COLO668 (cell line): ENCODE data around the gene ARIH2.

Experiments used
- DNase-seq: peaks from one replicate; lab custom pipeline; 2025; ENCODE audit not compliant: unreplicated experiment; lab: John Stamatoyannopoulos, UW

Gene ARIH2

DNA sequence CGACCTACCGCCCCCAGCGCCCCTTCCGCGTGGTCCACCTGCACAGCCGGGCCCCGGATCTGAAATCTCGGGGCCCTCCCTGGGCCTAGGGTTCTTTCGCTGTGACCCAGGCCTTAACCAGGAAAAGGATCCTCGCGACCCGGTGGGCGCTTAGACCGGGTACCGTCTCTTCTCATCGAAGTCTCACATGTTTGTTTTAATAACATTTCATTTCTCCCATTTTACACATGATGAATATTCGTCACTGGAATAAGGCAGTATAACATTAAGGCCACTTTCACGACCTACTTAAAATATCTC is 100.0 kb downstream of the ARIH2 start:
- DNase-seq = no peak

DNA sequence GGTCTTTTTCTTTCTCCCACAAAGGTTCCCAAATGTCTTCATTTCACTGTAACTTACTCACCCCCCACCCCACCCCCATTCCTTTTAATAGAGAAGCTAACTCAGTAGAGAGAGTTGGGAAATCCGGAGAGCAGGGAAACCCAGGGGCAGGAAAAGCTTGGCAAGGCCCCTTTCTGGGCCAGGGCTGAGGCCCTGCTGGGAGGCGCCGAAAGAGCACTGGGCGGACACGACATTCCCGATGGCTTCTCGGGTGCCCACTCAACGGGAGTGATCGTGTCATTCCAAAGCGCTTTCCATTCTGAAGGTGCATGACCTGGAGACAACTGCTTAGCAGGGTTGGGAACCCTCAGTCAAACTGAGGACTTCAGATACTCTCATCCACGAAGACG is 101.3 kb downstream of the ARIH2 start:
- DNase-seq = peak; percentile 39

DNA sequence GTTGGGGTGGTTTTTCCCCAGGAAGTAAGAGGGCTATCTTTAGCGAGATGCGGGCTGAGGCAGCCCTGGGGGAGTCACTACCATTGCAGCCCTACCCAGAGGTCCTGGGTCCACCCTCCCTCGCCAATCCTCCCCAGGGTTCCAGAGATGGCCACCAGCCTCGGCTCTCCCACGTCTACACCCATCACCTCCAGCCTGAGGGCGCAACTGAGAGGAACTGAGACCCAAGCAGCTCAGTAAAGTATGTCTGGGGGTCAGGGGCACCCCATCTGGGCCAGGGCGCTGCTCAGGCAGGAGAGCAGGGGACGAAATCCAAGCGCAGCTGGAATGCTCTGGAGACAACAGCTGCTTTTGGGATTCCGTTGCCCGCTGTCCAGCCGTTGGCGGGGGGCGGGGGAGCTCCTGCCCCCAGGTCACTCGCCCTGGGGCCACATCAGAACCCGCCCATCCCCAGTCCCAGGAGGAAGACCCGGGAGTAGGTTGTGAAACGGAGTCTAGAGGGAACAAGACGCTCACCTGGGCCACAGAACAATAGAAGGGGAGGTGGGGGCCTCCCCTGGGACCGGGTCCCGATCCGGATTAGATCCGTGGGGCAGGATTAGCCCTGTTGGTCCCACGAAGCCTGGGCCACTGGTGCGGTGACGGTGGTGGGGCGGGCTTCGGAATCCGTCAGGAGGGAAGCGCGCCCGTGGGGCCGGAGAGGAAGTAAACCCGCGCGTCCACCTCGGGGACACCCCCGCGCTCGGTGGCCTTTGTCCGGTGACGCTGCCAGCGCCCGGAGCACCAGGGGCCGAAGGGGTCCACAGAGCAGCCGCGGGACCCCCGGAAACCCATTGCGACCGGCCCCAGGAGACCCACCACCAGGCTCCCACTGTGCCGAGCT is 101.9 kb downstream of the ARIH2 start:
- DNase-seq = peak; percentile 55

DNA sequence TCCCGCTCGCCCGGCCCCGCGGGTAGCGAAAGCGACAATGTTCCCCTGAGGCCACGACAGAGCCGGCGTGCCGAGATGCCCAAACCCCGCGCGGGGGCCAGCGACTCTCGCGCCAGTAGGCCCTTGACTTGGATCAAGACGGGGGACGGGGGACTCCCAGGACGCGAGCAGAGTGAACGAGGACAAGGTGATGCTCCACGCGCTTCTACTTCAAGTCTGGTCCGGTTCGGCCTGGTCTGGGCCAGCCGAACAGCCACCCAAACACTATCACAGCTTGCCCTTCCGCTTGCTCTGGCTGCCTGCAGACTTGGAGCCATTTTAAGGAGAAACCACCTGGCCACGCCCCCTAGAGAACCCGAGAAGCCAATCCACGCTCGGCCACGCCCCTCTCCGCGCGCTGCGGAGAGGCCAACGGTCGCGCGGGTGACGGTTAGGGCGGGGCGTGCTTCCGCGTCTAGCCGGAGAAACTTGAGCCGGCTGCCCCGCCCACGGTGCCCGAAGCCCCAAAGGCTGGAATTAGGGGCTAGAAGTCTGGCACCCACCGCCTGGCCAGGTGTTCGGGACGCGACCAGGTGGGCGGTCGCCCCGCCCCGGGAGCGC is 102.7 kb downstream of the ARIH2 start:
- DNase-seq = peak; percentile 98

DNA sequence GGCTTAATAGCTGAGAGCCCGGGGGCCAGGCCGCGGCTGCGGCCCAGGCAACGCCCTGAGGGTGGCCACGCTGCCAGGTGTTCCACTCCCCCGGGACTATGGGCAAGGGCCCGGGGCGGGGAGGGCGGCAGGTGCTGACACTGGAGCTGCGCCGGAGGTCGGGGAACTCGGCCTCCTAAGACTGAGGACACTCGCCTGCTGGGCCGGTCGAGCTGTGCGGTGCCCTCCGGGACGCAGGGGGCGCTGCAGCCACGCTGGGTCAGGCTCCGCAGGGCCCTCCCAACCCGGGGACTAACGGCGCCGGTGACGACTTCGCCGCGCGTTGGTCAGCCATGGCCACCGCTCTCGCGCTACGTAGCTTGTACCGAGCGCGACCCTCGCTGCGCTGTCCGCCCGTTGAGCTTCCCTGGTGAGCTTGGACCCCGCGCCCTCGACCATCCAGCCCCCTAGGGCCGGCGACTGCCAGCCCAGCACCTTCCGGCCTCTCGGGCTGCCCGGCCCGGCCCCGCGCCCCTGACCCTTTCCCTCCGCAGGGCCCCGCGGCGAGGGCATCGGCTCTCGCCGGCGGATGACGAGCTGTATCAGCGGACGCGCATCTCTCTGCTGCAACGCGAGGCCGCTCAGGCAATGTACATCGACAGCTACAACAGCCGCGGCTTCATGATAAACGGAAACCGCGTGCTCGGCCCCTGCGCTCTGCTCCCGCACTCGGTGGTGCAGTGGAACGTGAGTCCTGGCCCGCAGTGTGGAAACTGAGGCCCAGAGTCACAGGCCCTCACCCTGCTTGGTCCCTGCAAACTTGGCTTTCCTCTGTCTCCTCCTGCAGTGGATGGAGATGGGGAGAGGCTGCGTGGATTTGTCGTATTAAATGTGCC is 103.4 kb downstream of the ARIH2 start, which contains the start of gene NDUFAF3:
TSS of gene NDUFAF3 (plus strand) at position 309 of the 875 bp plus-strand sequence. CDS start at position 333, 24 bp downstream.
- peak; percentile 98 for DNase-seq

DNA sequence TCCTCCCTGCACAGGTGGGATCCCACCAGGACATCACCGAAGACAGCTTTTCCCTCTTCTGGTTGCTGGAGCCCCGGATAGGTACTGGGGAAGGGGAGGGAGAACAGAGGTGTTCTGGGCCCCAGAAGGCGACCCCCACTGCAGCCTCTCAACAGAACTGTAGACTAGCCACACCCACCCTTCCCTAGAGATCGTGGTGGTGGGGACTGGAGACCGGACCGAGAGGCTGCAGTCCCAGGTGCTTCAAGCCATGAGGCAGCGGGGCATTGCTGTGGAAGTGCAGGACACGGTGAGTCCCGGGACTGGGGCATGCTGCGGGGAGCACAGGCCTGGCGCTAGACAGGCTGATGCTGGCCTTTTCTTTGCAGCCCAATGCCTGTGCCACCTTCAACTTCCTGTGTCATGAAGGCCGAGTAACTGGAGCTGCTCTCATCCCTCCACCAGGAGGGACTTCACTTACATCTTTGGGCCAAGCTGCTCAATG is 104.1 kb downstream of the ARIH2 start:
- DNase-seq = peak; percentile 11

DNA sequence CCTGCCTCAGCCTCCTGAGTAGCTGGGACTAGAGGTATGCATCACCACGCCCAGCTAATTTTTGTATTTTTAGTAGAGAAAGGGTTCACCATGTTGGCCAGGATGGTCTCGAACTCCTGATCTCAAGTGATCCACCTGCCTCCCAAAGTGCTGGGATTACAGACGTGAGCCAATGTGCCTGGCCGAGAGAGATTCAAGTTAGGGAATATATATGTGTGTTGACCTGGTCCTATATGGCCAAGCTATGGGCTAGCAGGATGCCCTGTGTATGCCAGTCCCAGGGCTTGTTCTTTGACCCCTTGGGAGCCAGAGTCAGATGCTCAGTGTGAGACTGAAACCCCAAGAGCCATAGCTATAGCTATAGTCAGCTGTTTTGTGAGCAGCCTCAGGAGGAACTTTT is 105.1 kb downstream of the ARIH2 start:
- no peak for DNase-seq

DNA sequence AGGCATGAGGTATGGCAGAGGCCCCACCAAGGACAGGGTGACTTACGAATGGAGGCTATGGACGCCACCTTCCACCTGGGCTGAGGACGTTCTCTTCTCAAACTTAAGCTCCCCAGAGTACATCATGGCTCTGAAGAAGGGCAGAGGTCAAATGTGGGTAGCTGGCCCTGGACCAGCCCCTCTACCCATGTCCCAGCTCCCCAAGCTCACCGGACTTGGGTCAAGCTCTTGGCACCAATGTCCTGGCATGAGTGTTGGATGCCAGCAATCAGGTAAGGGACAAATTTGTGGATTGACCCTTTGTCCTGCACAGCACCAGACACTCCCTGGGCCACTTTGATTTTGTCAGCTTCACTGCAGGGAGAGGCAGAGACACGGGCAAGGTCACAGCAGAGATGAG is 105.8 kb downstream of the ARIH2 start:
- DNase-seq = no peak

DNA sequence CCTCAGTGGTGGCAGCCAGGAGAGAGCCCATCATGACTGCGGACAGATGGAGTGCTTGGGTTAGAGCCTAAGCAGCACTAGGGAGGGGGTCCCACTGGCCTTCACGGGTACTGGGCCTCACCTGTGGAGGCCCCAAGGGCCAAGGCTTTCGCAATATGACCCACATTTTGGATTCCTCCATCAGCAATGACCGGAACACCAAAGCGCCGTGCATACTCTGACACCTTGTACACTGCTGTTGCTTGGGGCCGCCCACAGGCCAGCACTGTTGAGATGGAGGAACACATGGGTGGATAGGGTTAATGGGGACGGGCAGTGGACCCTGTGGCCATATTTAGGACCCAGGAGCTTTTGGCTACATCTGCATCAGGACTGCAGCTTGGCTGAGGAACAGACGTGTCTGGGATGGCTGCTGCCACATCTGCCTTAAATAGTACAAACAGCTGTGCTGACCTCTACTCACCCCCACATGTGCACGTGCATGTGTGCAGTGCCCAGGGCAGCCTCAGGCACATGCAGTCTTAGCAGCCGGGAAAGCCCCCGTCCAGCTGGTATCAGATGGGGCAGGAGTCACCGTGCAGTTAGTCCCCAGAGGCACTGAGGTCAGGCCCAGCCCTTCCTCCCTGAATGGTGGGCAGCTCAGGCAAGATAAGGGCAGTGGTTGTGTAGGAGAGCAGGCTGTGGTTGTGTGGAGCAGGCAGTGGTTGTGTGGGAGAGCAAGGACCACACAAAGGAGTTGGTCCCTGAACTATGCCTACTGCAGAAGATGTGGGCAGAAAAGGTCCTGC is 106.6 kb downstream of the ARIH2 start:
- DNase-seq = no peak

DNA sequence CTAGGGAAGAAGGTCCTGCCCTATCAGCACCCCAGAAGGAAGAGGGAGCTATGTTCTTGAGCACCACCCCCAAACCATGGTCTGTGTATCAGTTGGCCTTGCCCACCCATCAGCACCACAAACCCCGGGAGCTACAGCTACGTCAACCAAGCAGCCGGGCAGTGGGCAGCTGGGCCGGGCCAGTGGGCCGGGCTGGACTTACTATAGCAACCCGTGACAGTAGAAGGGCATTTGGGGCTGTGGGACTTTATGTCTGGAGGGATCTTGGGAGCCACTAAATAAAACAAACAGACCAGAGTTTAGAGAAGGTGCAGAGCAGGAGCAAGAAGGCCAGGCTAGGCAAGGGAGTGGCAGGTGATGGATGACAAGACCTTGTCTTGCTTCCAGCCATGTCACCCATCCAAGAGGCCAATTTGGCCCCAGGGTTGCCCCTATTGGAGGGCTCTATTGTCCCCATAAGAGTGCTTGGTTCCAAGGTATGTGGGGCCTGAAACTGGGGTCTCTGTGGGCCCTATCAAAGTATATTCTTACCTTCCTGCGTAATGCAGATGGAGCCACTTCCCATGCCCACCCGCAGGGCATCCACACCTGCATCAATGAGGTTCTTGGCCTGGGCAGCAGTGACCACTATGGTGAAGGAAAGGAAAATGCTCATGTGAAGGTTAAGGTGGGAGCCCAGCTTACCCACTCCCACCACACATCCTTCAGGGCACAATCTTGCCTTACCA is 107.3 kb downstream of the ARIH2 start:
- DNase-seq = no peak

DNA sequence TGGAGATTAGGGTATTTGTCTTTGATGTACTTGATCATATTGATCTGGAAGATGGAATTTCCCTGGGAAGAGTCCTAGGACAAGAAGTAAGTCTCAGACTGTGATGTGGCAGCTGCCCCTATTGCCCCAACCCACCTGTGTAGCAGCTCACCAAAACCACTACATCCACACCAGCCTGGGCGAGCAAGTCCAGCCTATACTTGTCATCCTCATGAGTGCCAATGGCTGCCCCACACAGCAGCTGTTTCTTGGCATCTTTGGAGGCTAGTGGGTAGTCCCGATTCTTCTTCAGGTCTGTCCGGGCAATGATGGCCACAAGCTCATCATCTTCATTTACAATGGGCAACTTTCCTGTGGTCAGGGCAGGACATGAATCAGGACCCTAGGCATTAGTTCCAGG is 107.9 kb downstream of the ARIH2 start:
- DNase-seq = no peak

DNA sequence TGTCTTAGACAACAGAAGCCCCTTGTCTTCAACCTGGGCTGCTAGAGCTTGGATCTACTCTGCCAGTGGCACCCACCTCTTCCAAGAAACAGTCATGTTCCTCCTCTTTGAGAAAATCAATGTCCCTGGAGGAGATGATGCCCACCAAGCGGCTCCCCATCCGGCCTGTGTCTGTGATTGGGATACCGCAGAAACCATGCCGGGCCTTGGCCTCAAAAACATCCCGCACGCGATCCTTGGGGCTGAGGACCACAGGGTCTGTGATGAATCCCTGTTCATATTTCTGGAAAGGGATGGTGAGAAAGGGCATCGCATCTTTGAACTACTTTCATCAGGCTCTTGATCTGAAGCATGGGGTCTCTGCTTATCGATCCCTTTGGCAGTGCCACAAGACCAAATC is 109.0 kb downstream of the ARIH2 start:
- DNase-seq = no peak

DNA sequence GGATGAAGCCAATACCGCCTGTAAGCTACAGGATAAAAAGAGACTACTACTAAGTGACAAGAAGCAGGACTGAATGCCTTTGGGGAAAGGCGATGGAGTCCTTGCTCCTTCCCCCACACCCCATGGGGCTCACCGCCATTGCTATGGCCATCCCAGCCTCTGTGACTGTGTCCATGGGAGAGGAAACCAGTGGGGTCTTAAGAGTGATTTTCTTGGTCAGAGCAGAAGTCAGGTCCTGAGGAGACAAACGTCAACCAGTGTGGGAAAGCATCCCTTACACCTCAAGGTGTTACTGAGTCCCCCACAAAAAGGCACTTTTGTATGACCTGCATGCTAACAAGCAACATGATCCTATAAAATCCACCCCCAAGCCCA is 109.6 kb downstream of the ARIH2 start:
- DNase-seq = no peak

DNA sequence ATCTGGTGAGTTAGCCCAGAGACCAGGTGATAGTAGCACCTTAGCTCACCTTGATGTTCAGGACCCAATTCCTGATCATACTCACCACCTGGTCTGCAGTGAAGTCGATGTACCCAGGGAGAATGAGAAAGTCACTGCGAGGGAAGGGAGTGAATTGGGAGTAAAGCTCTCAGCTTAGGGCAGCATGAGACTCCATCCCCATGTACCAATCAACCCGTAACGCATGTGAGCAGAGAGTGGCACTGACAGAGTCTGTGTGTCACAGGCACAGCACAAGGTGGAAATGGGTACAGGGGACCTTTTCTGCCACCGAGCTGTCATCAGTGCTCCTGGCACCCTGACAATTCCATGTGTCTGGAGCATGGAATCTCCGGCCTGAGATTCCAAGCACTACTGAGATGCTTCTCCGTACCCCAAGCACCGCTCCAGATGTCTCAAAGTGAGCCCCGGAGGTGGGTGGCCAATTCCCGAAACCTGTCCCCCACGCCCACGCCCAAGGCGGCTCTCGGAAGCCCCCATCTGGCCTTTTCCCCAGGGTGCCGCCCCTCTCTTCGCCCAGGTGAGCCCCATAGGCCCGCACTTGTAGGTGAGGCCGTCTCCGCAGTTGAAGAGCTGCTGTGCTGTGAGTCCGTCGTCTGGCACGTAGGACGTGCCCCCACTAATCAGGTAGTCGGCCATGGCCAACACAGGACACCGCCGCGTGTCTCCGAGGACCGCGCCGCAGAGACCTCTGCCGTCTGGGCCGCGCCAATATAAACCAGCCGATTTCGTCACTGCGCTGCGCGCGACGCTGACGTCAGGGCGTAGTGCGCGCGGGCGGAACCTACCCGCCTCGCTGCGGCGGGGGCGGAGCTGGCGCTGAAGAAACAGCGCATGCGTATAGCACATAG is 110.3 kb downstream of the ARIH2 start, which contains the start of gene IMPDH2:
TSS of gene IMPDH2 (minus strand) at position 726 of the 890 bp plus-strand sequence. CDS start at position 678, 48 bp downstream.
- DNase-seq = peak; percentile 91

DNA sequence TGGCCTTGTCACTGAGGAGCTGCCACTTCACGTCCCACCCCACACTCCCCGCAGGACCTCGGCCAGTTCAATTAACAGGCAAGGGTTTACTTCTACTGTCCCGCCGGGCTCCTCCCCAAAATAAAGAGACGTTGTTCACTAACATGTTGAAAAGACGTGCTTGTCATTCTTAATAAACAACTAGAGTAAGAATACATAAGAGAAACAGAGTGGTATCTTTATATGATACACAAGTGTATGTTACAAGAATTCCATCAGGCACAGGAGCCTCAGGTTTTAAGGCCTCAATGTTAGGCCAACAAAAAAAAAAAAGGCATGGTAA is 110.9 kb downstream of the ARIH2 start:
- no peak for DNase-seq

DNA sequence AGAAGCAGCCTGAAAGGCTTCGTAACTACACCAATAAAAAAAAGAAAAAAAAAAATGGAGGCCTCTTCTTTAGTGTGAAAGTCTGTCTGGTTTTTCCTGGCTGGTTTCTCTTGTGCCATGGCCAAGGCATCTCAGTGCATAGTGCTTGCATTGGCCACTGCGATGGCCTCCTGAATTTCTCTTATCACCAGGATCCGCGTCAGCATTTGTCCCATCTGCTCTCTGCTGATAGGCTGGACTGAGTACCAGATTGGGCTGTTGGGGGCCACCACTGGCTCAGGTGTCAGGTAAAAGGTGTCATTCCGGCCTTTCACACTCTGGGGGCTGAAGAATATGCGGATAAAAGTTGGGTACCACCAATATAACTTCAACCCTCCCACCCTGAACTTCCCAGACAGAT is 111.7 kb downstream of the ARIH2 start:
- no peak for DNase-seq

DNA sequence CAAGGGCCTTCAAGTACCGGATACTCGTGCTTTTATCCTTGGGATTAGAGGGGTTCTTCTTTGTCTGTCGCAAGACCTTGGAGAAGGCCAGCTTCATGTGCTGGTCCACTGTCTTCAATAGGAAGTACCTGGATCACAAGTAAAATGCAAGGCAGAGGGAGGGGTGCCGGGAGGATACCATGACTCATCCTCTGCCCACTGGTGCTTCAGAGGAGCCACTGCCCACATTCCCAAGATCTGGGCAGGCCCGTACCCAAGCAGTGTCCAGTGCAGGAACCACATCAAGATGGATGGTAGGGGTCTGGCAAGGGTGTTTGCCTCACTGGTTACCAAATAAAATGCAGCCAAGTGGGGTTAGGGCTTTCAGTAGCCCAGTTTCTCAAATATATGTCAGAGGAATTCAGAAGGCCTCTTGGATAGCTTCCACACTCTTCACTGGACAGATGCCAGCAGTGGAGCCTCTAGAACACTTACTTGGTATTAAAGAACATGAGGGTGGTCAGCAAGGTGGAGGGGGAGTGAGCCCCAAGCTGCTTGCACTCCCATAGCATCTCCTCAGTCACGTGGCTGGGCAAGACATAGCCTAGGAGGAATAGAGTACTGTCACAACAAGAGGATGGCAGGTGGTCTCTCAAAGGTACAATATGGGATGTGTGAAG is 114.1 kb downstream of the ARIH2 start:
- DNase-seq = no peak

DNA sequence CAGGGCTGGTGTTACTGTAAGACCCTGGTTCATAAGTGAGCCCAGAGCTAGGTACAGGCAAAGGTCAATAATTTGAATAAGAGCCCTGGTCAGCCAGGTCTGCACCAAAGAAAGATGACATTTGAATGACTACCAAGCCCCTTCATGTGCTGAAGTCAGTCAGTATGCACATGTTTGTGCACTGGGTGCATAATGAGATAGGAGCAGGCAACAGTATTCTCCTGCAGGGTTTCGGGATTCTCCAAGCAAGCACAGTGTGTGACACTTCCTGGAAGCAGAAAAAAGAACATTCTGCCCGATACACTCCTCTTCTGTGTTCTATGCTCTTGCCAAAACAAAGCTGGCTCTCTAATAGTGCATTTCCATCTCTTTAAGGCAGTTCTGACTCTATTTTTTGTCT is 116.0 kb downstream of the ARIH2 start:
- no peak for DNase-seq

DNA sequence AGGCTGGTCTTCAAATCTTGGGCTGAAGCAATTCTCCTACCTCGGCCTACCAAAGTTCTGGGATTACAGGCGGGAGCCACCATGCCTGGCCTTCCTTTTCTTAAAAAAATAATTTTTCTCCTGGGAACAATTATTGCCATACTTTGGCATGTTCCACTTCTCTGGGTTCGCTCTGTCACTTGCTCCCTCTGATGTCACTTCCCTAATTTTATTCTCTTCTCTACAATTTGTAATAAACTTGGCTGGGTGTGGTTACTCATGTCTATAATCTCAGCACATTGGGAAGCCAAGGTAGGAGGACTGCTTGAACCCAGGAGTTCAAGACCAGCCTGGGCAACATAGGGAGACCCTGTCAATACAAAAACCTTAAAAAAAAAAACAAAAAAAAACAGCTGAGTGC is 116.6 kb downstream of the ARIH2 start:
- no peak for DNase-seq
